GM19372 (cell line): Measurements from ENCODE around the gene STAMBPL1.
A peak's percentile ranks its signal among the peaks of the same experiment; 100 is the strongest.
"Not testable (repeated sequence)": the region's sequence is repeated elsewhere in the genome, so short reads cannot be mapped to it uniquely, and the experiment has no call there.

Source experiments
- ATAC-seq: cut with Tn5 transposase; IDR thresholded peaks from one replicate; pipeline ENCODE4 v1.9.1; 2021; ENCODE audit warnings: mild to moderate bottlenecking, low read depth, moderate library complexity; ENCODE audit not compliant: unreplicated experiment

Gene STAMBPL1

DNA sequence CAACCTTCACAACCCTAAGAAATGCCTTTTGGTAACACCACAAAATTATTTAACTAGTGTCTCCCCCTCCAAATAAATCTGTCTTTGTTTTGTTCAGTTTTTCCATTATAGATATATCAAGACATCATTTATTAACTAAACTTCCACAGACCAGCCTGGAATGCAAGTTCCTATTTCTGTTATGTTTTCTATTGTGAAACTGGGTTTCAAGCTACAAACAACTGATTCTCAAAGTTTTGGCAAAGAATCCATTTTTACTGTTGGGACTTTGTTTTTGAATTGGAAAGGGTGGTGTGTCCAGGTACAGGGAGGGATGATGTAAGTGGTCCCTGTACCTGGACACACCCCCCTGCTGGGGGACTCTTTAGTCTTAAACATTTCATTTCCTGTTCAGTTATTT, 36.2 kb downstream of the STAMBPL1 start:
- ATAC-seq = no peak

DNA sequence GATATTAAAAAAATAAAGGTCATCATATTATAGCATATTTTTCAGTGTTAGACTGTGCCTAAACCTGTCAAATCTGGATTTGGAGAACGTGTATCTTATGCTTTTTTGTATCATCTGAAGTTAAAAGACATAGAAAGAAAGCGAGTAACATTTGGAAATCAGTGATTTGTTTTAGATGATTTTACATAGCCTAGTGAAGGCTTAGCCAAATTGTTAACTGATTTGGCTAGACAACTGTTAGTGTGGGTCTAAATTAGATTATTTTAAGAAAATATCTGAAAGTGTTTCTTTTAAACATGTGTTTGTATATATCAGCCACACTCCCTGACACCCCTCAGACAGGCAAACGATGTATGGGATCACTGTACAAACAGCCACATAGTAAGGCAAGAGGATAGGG, 36.9 kb downstream of the STAMBPL1 start:
- ATAC-seq = no peak

DNA sequence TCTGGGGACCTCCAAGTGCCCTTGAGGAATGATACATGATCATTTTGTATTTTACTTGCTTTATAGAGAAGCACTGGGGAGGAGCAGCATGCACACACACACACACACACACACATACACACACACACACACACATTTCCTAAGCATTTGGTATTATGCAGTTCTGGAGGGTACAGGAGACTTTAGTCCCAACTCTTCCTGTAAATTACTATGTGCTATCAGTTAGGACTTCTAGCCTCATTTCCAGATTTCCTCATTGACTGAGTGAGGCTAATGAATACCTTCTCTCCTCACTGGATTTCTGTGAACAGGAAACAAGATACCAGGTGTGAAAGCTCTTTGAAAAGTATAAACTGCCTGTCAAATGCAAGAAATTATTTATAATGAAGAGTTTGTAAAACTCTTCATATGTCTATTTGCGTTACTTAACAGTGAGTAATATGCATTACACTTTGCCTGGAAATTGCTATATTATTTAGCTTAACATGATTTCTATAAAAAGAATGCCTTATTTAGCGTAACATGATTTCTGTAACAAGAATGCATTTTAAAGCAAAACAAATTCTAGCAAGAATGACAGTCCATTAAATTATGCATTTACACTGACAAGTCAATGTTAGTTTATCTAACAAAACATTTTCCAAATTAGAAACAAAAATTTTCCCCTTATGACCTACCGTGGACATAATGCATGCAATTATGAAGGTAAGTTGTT, 38.3 kb downstream of the STAMBPL1 start:
- no peak for ATAC-seq

DNA sequence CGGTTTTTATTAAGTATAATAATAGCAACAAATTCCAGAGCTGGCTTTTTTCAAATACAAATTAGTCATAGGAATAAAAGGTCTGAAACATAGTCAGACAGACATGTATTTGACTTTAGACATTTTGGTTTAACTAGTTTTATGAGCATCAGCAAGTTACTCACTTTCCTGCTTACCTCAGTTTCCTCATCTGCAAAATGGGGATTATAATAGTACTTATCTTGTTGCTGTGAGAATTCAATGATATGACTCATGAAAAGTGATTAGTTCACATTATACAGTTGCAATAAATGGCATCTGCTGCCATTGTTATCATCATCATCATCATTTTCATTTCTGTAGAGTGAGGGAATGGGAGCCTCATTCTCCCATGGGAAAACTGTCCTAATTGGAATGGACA, 39.0 kb downstream of the STAMBPL1 start:
- ATAC-seq = no peak

DNA sequence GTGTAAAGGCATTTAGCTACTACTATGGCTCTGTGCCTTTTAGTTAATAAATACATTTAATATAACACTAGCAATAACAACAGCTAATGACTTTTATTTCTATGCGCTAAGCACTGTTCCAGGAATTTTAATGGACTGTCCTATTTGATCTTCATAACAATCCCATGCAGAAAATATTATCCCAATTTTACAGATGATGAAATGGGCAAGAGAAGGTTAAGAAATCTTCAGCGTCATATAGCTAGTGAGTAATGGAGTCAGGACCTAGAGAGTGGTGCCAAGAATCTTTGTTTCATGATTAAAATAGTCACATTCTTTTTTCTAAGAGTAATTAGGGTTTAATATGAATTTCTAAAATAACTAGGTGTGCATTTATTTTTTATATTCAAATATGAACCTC, 40.2 kb downstream of the STAMBPL1 start:
- ATAC-seq = no peak

DNA sequence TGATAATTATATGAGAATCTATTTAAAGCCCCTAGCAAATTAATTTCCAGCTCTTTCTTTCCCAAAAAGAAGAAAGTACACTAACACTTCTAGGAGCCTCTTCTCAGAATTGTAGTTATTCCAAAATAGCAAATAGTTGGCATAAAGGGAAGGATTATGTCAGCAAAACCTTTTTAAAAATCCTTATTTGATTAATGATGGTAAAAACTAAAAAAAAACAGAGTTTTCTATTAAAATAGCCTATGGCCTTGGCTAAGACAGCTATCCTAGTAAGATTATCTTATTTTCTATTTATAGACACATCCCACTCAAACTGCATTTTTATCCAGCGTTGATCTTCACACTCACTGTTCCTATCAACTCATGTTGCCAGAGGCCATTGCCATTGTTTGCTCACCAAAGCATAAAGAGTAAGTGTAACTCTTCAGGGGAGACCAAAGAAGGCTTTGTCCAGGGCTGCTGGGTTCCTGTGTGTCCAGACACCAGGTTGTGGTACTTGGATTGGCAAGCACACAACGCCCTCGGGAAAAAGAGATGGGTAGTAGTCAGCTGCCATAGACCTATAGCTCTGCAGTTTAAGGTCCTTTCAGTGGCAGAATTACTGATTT, 41.0 kb downstream of the STAMBPL1 start:
- ATAC-seq = no peak

DNA sequence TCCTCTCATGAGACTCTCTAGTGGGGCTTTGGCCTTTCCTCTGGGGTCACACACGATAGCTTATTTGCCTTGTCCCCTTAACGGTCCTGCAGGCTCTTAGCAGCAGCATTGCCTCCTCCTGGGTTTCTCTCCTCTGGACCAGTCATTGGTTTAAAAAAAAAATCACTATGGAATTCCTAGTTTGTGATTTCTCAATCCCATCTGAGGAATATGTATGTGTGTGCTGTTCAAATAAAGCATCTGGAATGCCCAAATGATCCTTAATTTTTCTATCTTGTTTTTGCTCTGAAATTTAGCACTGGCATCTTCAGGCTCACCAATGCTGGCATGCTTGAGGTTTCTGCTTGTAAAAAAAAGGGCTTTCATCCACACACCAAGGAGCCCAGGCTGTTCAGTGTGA, 42.0 kb downstream of the STAMBPL1 start:
- no peak for ATAC-seq

DNA sequence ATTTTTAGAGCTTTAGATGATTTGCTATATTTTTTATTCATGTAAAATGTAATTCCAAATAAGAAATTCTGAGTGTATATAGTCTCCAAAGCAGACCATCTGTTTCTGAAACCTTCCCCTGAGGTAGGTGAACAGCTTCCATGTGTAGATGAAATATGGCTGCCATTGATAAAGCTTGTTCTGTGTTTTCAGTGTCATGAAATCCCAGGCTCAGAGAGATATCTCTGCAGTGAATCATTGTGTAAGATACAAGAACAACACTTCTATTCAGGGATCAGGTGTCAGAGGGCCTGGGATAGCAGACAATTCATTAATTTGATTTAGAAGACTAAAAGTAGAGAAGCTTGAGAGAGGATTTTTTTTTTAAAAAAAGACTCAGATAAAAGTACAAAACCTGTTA, 43.5 kb downstream of the STAMBPL1 start:
- no peak for ATAC-seq

DNA sequence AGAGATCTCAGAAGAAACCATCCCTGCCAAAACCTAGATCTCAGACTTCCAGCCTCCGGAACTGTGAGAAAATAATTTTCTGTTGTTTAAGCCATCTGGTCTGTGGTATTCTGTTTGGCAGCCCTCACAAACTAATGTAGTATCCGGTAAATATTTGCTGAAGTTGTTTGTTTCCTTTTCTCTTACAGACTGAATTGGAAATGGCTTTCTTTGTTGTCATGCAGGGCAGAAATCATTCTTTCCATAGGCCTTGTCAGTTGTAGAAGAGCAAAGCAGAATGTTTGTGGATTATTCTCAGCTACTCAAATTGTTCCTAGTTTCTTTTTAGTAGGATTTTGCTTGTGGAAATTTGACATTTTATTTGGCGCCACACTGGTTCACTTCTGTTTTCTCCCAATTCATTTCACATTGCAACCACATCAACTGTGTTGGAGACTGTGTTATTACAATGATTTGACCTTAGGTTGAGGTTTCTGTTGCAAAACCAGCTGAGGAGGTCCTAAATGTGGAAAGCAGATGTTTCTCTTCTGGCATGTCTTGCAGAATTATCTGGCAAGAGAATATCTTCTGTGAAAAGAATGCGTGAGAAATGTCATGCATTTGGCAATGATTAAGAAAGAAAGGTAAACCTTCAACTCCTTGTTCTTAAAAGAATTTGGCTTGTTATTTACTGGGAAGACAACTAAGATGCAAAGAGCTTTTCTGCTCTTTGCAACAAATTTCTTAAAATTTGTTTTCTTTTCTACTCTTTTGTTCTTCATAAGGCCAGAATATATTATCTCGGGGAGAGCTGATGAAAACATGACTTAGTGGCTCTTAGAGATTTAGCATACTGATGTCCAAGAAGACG, 46.7 kb downstream of the STAMBPL1 start:
- ATAC-seq = no peak

DNA sequence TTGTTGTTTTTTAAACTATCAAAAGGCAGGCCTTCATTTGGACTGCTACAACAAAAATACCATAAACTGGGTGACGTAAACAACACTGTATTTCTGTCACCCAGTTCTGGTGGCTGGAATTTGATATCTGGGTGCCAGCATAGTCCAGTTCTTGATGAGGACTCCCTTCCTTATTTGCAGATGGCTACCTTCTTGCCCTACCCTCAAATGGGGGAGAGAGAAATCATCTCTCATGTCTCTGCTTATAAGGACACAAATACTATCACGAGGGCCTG, 47.3 kb downstream of the STAMBPL1 start:
- ATAC-seq = no peak

DNA sequence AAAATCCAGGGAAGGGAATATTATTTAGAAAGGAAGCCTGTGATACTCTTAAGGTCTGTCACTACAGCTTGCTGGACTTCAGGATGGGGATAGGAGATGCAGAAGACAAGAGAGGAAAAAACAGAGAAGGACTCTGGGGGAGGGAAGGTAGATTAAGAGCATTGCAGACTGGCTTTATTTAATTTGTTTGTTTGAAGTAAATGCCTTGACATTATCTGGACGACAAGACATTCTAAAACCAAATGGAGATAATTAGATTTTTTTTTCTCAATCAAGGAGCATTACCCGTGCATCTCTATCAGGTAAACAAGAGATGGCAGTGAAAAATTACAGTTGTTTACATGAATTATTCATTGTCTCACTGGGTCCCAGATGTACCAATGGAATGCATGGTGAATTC, 48.2 kb downstream of the STAMBPL1 start:
- no peak for ATAC-seq

DNA sequence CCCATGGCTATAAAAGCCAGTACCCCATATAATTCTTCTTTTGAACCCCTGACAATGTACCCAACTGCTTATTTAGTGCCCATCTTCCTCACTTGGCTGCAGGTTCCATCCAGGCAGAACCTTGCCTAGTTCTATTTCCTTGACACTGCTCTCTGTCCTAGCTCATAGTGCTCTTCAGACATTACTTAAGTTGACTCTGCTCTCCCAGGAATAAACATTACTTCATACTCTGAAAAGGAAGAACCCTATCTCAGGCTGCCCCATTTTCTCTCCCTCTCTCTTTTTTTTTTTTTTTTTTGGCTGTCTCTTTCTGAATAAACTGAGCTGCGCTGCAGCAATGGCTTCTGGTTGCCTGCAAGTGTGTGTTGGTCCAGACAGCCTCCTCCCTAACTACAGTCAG, 51.5 kb downstream of the STAMBPL1 start:
- no peak for ATAC-seq

DNA sequence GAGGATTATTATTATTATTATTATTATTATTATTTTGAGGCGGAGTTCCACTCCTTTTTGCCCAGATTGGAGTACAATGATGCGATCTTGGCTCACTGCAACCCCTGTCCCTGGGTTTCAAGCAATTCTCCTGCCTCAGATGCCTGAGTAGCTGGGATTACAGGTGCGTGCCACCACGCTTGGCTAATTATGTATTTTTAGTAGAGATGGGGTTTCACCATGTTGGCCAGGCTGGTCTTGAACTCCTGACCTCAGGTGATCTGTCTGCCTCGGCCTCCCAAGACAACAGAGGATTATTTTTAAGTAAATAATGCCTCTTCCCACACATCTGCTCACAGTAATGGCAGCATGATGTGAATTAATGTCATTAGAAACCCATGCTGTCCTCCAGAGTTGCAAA, 52.0 kb downstream of the STAMBPL1 start:
- ATAC-seq = not testable (repeated sequence)

DNA sequence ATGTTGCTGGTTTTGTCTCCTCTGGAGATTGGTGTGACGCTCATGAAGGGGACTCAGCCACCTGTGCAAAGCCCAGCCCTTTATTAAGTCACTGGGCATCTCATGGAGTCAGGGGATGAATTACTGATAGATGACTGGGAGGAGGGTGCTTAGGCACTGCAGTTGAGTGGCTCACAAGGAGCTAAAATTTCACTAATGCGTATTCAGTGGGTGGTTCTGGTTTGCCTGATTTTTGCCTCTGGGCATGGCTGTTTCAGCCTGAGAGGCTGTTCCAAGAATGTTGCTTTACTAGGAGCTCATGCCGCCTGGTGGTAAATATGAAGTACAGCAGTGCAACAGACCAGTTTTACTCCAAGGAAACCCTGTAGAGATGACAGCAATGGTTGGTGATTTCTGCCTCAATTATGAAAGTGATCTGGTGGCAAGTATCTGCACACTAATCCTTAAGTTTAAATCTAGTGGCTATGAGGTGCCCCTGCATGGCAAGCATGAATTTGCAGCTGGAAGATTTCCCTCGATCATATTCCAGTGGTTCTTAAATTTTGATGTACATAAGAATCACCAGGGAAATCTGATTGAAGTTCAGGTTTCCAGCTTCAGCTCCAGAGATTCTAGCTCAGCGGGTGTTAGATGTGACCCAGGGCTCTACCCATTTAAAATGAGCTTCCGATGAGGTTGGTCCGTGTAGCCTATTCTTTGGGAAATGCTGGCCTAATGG, 52.7 kb downstream of the STAMBPL1 start:
- ATAC-seq = no peak

DNA sequence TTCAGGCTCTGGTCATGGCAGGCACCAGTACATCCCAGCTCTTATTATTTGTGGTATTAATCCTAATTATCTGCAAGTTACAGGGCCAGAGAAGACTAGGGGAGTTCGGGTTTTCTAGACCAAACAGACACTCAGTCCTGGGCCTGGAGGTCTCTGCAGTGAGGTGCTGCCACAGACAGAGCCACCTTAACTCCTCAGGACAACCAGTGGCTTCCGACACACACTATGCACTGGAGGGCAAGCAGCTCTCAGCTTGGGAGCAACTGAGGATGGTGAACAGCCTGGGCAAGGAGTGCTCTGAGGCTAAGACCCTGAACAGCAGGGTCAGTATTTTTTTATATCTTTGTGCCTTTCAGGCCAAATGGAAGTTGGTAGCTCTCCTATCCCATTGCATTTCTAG, 53.5 kb downstream of the STAMBPL1 start:
- no peak for ATAC-seq

DNA sequence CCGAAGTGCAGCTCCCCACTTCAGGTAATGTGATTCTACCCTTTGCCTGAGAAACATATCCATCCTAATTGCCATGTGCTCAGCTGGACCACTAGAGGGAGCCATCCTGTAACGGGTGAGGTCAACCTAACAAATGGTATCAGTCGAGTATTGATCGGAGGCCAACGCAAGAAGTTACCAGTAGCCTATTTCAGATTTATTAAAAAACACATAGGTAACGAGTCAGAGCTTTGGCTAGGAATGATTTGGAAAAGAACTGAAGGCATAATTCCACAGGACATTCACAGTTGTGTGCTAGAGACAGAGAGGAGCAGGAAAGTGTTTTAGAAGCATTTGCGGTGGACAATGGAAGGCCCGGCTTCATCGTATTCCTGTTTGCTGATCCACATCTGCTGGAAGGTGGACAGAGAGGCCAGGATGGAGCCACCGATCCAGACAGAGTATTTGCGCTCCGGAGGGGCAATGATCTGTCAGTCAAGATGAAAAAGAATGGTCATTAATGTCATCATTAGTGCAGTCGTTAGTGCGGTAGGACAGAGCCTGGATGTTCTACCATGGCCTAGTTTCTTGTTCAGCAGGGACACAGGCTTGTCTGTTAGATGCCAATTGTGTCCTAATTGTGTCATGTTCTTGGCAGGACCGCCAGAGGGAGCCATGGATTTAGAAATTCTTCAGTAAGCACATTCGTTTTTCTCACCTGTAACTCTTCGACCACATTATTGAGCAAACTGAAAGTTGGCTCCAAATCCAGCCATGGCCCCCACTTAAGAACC, 55.0 kb downstream of the STAMBPL1 start:
- ATAC-seq = peak; percentile 53

DNA sequence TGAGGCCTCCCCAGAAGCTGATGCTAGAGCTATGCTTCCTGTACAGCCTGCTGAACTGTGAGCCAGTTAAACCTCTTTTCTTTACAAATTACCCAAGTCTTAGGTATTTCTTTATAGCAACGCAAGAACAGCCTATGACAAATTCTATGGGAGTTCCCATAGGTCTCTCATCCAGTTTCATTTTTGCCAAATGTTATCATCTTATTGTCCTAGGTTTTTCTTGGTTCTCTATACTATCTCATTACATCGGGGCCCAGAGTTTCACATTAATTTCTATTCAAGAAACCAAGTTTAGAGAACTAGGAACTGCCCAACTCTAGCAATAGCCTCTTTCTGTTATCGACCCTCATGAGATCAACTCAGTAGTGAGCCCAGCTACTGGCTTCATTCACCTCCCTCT, 56.6 kb downstream of the STAMBPL1 start:
- ATAC-seq = no peak

DNA sequence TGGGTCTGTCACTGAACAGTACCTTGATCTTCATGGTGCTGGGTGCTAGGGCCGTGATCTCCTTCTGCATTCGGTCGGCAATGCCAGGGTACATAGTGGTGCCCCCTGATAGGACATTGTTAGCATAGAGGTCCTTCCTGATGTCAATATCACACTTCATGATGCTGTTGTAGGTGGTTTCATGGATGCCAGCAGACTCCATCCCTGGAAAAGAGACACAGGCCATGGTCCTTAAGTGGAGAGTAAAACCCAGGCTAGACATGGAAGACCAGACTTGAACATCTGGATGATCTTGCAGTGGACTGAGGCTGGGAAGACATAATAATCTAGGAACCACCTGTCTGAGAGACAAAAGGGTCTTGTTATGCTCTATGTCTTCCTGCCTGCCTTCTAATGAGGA, 58.0 kb downstream of the STAMBPL1 start:
- no peak for ATAC-seq

DNA sequence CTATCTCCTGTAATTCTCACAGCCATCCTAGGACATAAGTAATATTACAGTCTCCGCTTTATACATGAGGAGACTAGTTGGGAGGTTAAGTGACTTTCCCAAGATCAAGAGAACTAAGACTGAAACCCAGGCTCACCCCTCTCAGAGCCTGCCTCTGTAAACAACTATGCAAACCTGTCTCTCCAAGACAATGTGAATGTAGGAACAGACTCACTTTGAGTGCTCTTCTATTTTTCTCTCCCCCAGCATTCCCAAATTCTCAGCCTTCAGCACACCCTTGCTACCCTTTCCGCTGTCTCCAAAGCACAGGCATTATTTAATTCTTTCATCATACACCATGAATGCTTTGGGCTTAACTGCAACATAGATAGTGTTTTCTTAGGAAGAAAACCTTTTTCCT, 58.9 kb downstream of the STAMBPL1 start:
- ATAC-seq = no peak

DNA sequence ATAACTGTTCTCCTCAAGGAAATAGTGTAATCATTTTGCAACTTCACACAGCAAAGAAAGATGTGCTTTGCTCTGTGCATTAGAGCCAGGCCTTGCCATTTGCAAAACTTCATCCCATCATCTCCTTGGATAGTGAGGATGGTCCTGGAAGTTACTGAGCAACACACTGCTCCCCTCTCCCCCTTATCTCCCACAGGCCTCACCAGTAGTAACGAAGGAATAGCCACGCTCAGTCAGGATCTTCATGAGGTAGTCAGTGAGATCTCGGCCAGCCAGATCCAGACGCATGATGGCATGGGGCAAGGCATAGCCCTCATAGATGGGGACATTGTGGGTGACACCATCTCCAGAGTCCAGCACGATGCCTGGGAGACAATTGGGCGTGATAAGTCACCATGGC, 61.0 kb downstream of the STAMBPL1 start:
- no peak for ATAC-seq

DNA sequence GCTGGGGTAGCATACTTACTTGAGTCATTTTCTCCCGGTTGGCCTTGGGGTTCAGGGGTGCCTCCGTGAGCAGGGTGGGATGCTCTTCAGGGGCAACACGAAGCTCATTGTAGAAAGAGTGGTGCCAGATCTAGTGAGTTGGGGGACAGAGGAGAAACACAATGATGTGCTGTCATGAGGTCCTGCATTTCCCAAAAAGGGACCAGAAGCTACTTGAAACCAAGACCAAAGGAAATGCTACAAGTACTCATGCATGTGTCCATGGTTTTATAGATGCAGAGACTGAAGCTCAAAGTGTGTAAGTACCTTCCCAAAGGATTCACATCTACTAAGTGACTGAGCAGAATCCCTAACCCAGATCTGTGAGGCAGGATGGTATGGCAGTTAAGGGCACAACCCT, 63.7 kb downstream of the STAMBPL1 start:
- no peak for ATAC-seq
